ENCODE data around the gene PURA.
"Not testable (repeated sequence)": the region's sequence is repeated elsewhere in the genome, so short reads cannot be mapped to it uniquely, and the experiment has no call there.

Gene PURA

GRCh38 chr5:140141241-140141640 lies 27.3 kb downstream of the PURA start:
- DNase-seq, result no peak

- DNase-seq, result no peak
Observed at GRCh38 chr5:140142246-140142645, 28.3 kb downstream of the PURA start.

- no peak for DNase-seq
Observed at GRCh38 chr5:140142856-140143255, 28.9 kb downstream of the PURA start.

GRCh38 chr5:140143521-140144258 lies 29.8 kb downstream of the PURA start:
- DNase-seq, result no peak

GRCh38 chr5:140145256-140145655 lies 31.3 kb downstream of the PURA start:
- no peak for DNase-seq

- peak; percentile 77 for DNase-seq
Observed at GRCh38 chr5:140145818-140146522, 32.1 kb downstream of the PURA start.

GRCh38 chr5:140146523-140146842 lies 32.6 kb downstream of the PURA start:
- DNase-seq, result no peak

- no peak for DNase-seq
Observed at GRCh38 chr5:140147460-140147859, 33.6 kb downstream of the PURA start.

- DNase-seq, result no peak
Observed at GRCh38 chr5:140148508-140148907, 34.6 kb downstream of the PURA start.

- no peak for DNase-seq
Observed at GRCh38 chr5:140150201-140150600, 36.3 kb downstream of the PURA start.

- DNase-seq, result no peak
Observed at GRCh38 chr5:140151144-140152021, 37.5 kb downstream of the PURA start.

GRCh38 chr5:140152022-140152999 lies 38.4 kb downstream of the PURA start:
- no peak for DNase-seq

- no peak for DNase-seq
Observed at GRCh38 chr5:140153255-140153654, 39.3 kb downstream of the PURA start.

GRCh38 chr5:140153905-140154304 lies 40.0 kb downstream of the PURA start:
- no peak for DNase-seq

GRCh38 chr5:140154710-140155381 lies 40.9 kb downstream of the PURA start:
- not testable (repeated sequence) for DNase-seq

GRCh38 chr5:140157032-140157781 lies 43.3 kb downstream of the PURA start:
- DNase-seq, result peak; percentile 67

GRCh38 chr5:140159014-140159927 lies 45.4 kb downstream of the PURA start:
- DNase-seq, result no peak

- DNase-seq, result no peak
Observed at GRCh38 chr5:140162275-140162674, 48.4 kb downstream of the PURA start.

- no peak for DNase-seq
Observed at GRCh38 chr5:140162781-140163180, 48.9 kb downstream of the PURA start.
